K562 (cell line): ENCODE measurements around the gene FAM50A. TPM values are rescaled to one million over a fixed set of nuclear protein-coding genes. Genes with fewer than 3 reads are reported as not detected.
A peak's percentile ranks its signal among the peaks of the same experiment; 100 is the strongest.

ENCODE experiments used
- ARID3A ChIP-seq: IDR thresholded peaks from 2 replicates; pipeline ENCODE4 v1.6.1; 2012; ENCODE audit warnings: low read depth, low read length, improper control_type of control experiment, borderline replicate concordance
- CTCF ChIP-seq, 3 experiments: IDR thresholded peaks in 2 of 3; conservative IDR thresholded peaks in 1 of 3; 2 replicates each; pipeline ENCODE4 v1.5.1; 2011 to 2012; ENCODE audit warnings: low read length in 3 of 3, mild to moderate bottlenecking in 3 of 3, control low read depth in 2 of 3, improper control_type of control experiment in 1 of 3, inconsistent platforms in 1 of 3, low read depth in 1 of 3, mixed read lengths in 1 of 3, moderate library complexity in 1 of 3; ENCODE audit not compliant: insufficient read depth in 2 of 3
- E2F8 ChIP-seq: fragments of 450-650 bp; IDR thresholded peaks from 2 replicates; pipeline ENCODE4 v1.7.1; 2018; ENCODE audit warnings: mild to moderate bottlenecking, low read depth; ENCODE audit not compliant: partially characterized antibody
- EGR1 ChIP-seq: fragments of 450-650 bp; conservative IDR thresholded peaks from 2 replicates; pipeline ENCODE4 v1.6.1; 2017; ENCODE audit warnings: mild to moderate bottlenecking
- MCM7 ChIP-seq, 2 experiments: fragments of 450-650 bp; IDR thresholded peaks; 2 replicates each; pipeline ENCODE4 v1.6.1; 2016 to 2018
- MEF2A ChIP-seq: IDR thresholded peaks from 2 replicates; pipeline ENCODE4 v1.6.1; 2011; ENCODE audit warnings: low read depth, mild to moderate bottlenecking, low read length, moderate library complexity; ENCODE audit not compliant: control insufficient read depth
- SAFB2 ChIP-seq: fragments of 200-400 bp; formaldehyde crosslinking; IDR thresholded peaks from 2 replicates; pipeline ENCODE4 v1.6.1; 2018; ENCODE audit warnings: borderline replicate concordance, low read length, low read depth, moderate library complexity; ENCODE audit not compliant: severe bottlenecking
- SRSF1 ChIP-seq: fragments of 200-400 bp; formaldehyde crosslinking; IDR thresholded peaks from 2 replicates; pipeline ENCODE4 v1.6.1; 2017; ENCODE audit warnings: mild to moderate bottlenecking, low read depth, low read length, moderate library complexity
- TCF7L2 ChIP-seq: fragments of 150-350 bp; IDR thresholded peaks from 2 replicates; pipeline ENCODE4 v1.6.1; 2016; ENCODE audit warnings: low read depth, mild to moderate bottlenecking, low read length, moderate library complexity
- TGIF2 ChIP-seq: sonication (generic); formaldehyde crosslinking; IDR thresholded peaks from 2 replicates; pipeline ENCODE4 v1.8.1; 2022; ENCODE audit warnings: mild to moderate bottlenecking, missing genetic modification reagents, moderate library complexity
- ZBTB1 ChIP-seq: sonication (generic); formaldehyde crosslinking; IDR thresholded peaks from 2 replicates; pipeline ENCODE4 v1.8.1; 2023; ENCODE audit warnings: missing genetic modification reagents, low read depth, mild to moderate bottlenecking, borderline replicate concordance
- ZMIZ1 ChIP-seq, 2 experiments: fragments of 150-350 bp in 1 of 2; IDR thresholded peaks; 2 replicates each; pipeline ENCODE4 v1.6.1; 2012 to 2016; ENCODE audit warnings: low read depth in 2 of 2, low read length in 2 of 2, mild to moderate bottlenecking in 1 of 2, moderate library complexity in 1 of 2
- ZNF121 ChIP-seq: sonication (generic); formaldehyde crosslinking; conservative IDR thresholded peaks from 2 replicates; pipeline ENCODE4 v1.8.0; 2022; ENCODE audit warnings: missing genetic modification reagents
- ZNF175 ChIP-seq: fragments of 200-800 bp; sonication (Bioruptor generic); IDR thresholded peaks from 2 replicates; pipeline ENCODE4 v1.6.1; 2016; ENCODE audit warnings: low read depth, mild to moderate bottlenecking, missing genetic modification characterization, missing compliant biosample characterization
- ZNF212 ChIP-seq: fragments of 450-650 bp; formaldehyde crosslinking; IDR thresholded peaks from 2 replicates; pipeline ENCODE4 v1.4.0; 2020; ENCODE audit warnings: mild to moderate bottlenecking
- ZNF764 ChIP-seq: fragments of 250-450 bp; sonication (Bioruptor Pico); IDR thresholded peaks from 2 replicates; pipeline ENCODE4 v1.4.0; 2020; ENCODE audit warnings: low read depth, mild to moderate bottlenecking, moderate library complexity
- polyA plus RNA-seq, 8 experiments: library from polyadenylated mRNA; depleted of rRNA in 4 of 8; stranded (reverse) in 5 of 8; unstranded in 3 of 8; fragments of >200 nt; fragmentation: Nextera tagmentation in 2 of 8; fragmentation: Illumina TruSeq in 1 of 8; extraction: Ambion mirVana in 2 of 8; extraction: Trizol in 1 of 8; gene quantifications; 2 replicates each; pipeline versions ENCODE4 v1.2.1 to v1.2.3, GENCODE V29; 2011 to 2014; ENCODE audit warnings: inconsistent platforms in 1 of 8, missing spikeins in 1 of 8
- total RNA-seq, 7 experiments: library from RNA; depleted of rRNA in 6 of 7; stranded (reverse); fragments of >200 nt in 6 of 7; fragmentation: Illumina TruSeq in 2 of 7; extraction: Trizol in 2 of 7; gene quantifications; 2 replicates each; pipeline versions ENCODE4 v1.2.1 to v1.2.3, GENCODE V29; 2011 to 2021; ENCODE audit warnings: low replicate concordance in 1 of 7

The FAM50A gene
- total and polyA plus RNA-seq, 9 of the 15 experiments (the other 6 are each of a cell fraction or from before 2014, with no cell fraction given), result 4.4 to 114 (median 67.3) TPM

GRCh38 chrX:154478728-154479622 is 35.0 kb downstream of the FAM50A start, which contains the start of gene LAGE3 (continued):
- TF ChIP-seq ZNF175 (CRISPR knock-in tag) (no peak), CTCF (IDR thresholded peaks at IDR 0.05 in 2 of 3, conservative IDR thresholded peaks at IDR 0.05 in 1 of 3; ENCODE audit: insufficient read depth in 2 of 3, low read depth in 1 of 3, low read length in 3 of 3) (no peak; a peak in 1 of 6 replicates), TGIF2 (CRISPR knock-in tag) (no peak), ARID3A (no peak), EGR1 (peak; percentile 84), MEF2A (no peak), ZNF212 (CRISPR knock-in tag) (no peak), SAFB2 (no peak), ZNF121 (CRISPR knock-in tag) (no peak), MCM7 (IDR thresholded peaks at IDR 0.05) (no peak), ZMIZ1 (IDR thresholded peaks at IDR 0.05; ENCODE audit: low read depth in 2 of 2, low read length in 2 of 2) (no peak; a peak in 1 of 4 replicates), ZBTB1 (CRISPR knock-in tag) (peak; percentile 83; the same call in 1 of the 2 replicates), SRSF1 (no peak), ZNF764 (CRISPR knock-in tag) (no peak), E2F8 (peak; percentile 99), TCF7L2 (no peak)
